Loucy (cell line): ENCODE data around the gene PTPRA.

Experiments
- CTCF ChIP-seq: fragments of 200-600 bp; sonication (generic); conservative IDR thresholded peaks from 2 replicates; pipeline ENCODE4 v1.5.1; 2014; ENCODE audit warnings: mild to moderate bottlenecking, antibody characterized with exemption, low read length
- EZH2phosphoT487 ChIP-seq: fragments of 200-600 bp; IDR thresholded peaks from 2 replicates; pipeline ENCODE4 v1.6.1; 2018; ENCODE audit warnings: antibody characterized with exemption, mild to moderate bottlenecking, moderate library complexity, borderline replicate concordance

- no peak for TF ChIP-seq CTCF
- no peak for TF ChIP-seq EZH2phosphoT487
These were observed 2.5 kb downstream of the PTPRA start for GRCh38 chr20:2875690-2876203.
